HPDE6-E6E7 (cell line): ENCODE measurements around the gene IL12A.

Source experiments
- DNase-seq: peaks from one replicate; pipeline ENCODE4 v3.0.0; 2011; ENCODE audit warnings: missing footprints; ENCODE audit errors: extremely low spot score

IL12A gene

DNA sequence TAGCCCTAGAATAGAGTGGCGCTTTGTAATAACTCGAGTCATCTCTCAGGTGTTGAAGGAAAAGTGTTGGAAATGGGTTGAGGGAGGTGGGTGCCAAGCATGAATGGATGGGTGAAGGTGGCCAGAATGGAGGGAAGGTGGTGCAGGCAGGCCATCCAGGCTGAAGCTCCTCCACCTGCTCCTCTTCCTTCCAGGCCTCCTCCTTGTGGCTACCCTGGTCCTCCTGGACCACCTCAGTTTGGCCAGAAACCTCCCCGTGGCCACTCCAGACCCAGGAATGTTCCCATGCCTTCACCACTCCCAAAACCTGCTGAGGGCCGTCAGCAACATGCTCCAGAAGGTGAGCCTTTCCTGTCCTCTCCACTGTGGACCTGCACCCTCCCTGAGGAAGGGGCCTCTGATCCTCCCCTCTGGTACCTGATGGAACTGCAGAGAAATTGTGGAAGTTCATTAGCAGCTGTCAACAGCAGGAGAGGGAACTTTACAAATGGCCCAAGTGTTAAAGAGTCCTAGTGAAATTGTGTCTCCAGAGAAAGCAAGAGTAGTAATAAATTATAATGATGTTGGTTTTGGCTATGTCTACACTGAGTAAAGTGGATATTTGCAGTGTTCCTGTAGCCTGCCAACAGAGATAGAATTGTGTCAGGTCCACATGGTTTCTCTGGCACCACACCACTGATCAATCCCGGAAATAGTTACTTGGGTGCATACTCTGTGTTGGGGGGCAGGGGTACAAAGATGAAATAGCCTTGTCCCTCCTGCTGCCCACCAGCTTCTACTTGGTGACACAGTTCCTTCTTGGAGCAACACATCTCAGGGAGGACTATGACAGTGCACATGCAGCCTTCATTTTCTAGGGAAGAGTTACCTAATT is 1.6 kb downstream of the IL12A start:
- no peak for DNase-seq

DNA sequence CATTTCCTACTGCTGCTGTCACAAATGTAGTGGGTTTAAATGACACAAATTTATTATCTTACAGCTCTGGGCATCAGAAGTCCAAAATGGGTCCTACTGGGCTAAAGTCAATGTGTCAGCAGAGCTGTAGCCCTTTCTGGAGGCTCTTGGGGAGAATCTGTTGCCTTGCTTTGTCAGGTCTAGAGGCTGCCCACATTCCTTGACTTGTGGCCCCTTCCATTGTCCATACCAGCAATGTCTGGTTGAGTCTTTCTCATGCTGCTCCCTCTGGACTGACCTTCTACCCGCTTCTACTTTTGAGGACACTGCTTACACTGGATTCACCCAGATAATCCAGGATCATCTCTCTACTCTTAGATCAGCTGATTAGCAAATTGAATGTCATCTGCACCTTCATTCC is 3.0 kb downstream of the IL12A start:
- DNase-seq = no peak

DNA sequence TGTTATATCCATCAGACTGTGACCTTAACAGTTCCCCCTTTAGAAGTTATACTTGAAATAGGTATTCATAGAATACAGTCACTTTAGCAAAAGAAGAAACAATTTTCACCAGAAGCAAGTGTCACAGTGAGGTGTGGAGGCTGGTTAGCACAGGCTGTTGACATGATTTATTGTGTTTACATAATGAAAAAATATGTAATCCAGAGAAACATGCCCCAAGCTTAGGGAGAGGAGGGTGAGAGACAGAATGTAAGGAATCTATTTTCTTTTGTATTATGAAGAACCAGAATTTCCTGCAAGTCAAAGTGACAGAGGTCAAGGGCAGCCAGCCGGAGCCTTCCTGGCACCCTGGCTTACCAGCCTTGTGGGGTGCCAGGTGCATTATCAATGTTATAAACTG is 4.0 kb downstream of the IL12A start:
- no peak for DNase-seq

DNA sequence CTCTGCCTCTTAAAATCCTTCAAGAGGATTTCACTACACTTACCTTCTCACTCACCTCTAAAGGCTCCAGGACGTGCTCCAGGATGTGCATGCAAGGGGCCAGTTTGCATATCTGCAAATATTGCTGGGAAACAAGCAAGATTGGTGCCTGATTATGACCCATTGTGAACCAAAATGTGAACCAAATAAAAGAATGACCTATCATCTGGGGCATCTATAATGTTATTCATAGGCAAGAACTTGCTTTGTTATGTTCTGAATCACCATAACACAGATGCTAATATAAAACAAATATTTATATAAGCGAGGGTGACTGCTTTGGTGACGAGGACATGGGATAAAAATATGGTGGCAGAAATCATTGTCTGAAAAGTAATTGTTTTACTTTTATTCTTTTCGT is 5.5 kb downstream of the IL12A start:
- no peak for DNase-seq

DNA sequence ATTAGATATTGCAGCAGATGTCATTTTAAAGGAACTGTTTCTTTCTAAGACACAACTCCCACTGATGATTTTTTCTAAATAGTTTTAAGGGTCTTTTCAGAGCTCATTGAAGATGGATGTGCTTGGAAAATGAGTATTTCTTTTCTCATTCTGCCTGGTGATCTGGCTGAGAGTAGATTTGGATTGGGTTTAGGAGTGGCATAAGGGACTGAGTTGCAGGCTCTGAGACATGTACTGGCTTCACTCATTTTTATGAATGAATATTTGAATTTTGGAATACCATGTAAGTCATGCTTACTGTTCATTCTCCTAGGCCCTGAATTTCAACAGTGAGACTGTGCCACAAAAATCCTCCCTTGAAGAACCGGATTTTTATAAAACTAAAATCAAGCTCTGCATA is 6.5 kb downstream of the IL12A start:
- DNase-seq = no peak

DNA sequence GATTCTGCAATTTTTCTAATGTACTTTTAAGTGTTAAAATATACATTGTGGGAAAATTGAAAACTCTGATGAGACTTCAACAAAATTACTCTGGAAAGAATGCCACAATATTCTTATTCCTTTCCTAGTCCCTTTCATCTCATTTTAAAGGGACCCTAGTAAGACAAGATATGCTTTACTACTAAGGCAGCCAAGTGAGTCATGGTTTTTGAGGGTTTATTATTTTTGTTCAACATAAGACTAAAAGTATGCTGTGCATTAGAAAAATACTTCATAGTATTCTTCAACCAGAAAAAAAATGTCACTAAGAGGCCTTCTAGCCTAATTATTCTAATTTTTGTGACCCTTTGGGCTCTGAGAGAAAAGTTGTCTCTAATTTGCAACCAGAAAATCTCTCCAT is 7.4 kb downstream of the IL12A start:
- no peak for DNase-seq

DNA sequence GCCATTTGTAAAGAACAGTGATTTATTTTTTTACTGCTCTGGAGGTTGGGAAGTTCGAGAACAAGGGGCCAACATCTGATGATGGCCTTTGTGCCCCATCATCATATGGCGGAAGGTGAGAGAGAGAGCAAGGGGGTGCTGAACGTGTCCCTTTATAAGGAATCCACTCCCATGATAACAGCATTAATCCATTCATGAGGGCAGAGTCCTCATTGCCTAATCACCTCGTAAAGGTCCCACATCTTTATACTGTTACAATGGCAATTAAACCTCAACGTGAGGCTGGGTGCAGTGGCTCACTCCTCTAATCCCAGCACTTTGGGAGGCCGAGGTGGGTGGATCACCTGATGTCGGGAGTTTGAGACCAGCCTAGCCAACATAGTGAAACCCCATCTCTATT is 8.3 kb downstream of the IL12A start:
- no peak for DNase-seq

DNA sequence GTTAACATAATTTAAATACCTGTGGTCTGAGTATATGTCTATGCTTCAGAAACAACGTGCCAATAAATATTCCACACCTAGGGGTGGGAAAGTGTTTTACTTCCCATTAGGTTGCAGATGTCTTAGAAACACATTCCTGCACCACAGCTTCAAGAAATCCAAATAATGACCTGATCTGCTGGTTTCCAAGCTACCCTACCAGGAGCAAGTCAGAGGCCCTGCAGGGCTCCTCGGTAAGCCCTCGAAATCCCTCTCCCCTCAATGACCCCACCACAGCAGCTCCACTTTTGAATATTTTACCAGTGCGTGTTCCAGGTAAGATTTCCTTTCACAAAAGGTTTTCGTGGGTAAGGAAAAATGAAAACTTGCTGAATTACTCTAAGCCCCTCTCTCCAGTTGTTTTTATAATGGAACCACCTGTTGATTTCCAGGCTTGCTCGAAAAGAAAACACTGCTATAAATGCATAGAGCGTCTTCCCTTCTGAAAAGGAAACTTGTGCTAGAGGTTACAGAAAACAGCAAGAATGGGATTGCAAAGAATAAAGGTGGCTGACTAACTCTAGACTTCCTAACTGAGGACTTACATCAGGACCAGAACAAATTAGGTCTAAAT is 12.6 kb downstream of the IL12A start:
- DNase-seq = no peak

DNA sequence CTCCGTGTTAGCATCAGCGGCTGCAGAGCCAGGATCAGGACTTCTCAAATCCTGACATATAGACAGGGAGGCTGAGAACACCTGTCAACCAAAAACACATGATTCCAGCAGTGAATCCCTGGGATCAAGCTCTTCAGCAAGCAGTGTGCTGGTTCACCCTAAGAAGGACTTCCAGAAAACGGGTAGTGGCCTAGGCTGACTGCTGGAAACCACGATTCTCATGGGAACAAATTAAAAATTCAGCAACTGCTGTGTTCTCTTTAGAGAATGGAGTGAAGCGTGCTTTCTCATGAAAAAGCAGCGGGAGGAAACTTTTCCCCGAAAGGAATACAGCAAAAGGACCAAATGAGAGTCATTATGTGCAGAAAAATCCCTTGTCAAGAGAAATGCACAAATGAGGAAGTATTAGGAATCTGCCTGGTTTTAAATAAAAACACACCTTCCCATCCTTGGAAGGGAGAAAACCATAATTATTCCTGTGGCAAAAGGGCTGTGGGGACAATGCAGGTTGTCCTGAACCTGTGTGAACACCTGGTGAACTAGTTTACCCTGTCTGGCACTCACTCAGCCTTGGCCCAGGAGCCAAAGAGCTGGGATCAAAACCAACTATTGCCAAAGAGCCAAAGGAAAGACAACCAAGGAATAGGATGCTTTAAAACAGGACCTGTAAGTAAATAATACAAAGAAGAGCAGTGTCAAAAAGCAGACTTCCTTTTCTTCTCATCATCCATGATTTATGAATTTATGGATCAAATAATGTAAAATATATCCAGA is 13.4 kb downstream of the IL12A start:
- no peak for DNase-seq

DNA sequence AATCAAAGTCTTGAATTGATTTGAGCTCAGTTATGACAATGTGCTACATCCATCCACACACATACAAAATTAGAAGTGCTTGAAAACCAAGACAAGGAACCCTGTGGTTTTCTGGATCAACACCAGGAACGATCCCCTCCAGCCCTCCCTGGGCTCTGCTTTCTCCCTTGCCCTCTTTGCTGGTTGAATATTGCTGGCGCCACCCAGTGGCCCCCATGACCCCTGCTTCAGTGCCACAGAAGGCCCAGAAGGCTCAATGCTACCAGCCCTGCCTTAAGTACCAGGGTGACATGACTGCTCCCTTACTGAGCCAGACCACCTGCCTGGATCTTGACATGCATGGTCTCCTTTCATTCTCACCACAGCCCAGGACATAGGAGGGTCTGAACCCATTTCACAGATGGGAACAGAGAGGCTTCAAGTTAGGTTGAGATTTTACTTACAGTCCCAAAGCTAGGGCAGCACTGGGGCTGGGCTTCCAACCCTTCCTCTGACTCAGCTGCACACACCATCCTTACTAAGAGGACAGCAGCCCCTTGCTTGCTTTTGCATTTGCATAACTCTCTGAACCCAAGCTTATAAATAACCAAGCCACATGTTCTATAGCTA is 15.0 kb downstream of the IL12A start:
- DNase-seq = peak; percentile 40

DNA sequence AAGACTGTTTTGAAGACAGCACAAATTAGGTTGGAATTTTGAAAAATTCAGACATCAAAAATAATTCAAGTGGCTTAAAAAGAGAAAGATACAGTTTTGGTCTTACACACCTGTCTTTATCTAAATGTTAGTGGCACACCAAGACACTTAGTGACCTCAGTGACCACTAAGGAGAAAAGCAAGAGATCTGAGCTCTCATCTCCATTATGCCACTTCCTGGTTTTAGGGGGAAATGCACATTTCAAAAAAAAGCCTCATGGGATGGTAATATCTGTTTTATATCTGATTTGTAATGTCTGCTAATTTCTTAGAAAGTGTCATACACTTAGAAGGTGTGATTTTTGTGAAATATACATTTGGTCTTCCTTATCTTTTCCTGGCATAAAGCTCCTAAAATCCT is 16.4 kb downstream of the IL12A start:
- DNase-seq = no peak

DNA sequence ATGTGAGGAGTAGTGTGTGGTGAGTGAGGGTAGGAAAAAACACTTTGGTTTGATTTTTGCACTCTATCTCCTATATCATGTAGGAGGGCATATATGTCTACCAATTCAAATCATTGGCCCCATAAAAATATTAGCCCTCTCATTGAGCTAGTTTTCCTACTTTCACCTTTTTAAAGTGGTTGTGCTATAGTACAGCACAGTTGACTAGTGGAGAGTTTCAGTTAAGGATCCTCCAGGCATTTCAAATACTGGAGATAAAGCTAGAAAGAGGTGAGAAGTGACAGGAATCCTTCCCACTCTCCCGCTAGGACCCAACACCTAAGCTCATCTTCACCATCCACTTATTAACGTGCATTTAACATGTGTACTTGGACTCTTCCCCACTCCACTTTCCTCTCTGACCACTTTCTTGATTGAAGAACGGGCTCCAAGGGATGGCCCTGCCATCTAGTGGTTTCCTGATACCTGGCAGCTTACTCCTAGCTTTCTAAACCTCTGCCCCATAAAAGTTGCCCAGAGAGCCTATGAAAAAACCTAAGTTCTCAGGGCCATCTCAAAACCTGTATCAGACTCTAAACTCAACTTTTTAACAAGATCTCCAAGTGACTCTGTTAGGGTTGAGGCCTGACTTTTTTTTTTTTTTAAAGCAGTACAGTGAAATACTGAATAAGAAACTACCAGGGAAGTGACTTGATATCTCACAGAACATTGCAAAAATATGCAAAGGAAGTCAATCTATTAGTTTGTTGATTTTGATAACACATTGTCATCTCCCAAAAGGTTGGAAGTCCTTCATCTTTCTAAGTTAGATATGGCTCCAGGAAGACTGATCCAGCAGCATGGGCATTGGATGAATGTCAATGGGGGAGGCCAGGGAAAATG is 17.9 kb downstream of the IL12A start:
- peak; percentile 64 for DNase-seq

DNA sequence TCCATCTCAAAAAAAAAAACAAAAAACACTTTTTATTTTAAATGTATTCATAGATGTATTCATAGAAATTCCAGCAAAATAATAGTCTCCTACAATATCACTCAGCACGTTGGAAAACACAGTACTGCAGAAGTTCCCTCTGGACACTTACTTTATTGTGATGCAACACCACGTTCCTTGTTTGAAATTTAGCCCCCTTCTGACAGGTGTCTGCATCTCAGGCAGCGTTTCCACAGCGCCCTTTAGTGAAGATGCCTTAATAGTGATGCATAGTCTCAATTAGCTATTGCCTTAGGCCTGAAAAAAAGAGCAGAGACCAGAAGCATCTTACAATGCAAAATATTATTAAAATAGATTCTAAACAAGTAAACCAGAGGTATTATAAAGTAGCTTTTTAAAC is 20.3 kb downstream of the IL12A start:
- DNase-seq = no peak

DNA sequence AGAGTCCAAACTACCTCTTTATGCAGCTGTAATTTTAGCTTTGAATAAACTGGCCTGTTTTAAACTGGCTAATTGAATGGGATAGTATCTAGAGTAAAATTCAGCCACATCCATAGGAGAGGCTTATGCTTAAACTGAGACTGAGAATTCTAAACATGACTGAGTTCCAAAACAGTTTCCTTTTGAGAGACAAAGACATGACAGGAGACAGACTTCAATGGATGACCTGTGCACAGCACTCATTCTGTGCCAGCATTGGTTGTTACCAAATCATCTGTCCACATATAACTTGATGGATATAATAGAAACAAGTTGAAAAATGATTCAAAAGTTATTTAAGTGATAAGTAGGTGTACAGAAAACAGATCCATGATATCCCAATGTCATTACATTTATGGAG is 20.9 kb downstream of the IL12A start:
- no peak for DNase-seq

DNA sequence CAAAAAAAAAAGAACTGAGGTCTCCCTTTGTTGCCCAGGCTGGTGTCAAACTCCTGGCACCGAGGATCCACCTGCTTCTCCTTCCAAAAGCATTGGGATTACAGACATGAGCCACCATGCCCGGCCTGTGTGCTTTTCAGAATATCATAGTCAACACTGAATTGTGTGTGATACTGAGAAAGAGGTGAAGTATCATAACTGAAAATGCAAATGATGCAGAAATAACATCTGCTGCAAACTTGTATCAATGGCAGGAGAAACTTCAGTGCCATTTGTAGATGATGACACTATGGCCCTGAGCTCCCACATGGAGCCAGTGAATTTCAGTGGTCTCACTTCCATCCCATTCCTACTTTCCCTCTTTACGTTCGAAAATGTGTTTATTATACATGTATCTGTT is 21.9 kb downstream of the IL12A start:
- DNase-seq = no peak

DNA sequence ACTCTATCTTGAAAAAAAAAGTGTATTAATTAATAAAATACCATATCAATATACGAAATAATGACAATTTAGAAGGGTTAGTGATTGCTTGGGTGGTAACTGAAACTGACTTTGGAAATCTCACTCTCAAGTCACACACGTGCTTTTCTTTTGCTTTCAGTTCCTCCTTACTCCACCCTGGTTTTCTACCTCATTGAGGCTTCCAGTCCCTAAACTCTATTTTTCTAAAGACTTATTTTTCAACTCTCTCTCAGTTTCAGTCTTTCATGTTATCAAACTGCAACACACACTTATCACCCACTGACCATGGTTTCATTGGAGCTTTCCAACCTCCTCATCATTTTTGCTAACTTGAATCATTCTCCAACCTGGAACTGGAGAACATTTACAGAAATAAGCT is 23.5 kb downstream of the IL12A start:
- DNase-seq = no peak

DNA sequence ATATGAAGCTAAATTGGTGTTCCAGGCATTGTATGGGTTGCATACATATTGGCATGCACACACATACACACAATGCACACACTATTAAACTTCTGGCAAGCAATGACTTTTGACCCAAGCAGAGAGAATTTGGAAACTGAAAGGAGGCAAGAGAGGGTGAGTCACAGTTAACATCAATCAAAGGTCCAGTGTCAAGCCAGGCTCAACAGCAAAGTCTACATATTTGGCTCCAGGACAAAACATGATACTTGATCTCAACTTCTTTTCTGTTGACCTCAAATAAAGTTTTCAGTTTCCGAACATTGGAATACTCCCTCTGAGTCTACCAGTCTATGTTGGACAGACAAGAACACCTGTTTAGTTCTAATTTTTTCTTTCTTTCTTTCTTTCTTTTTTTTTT is 28.3 kb downstream of the IL12A start:
- no peak for DNase-seq

DNA sequence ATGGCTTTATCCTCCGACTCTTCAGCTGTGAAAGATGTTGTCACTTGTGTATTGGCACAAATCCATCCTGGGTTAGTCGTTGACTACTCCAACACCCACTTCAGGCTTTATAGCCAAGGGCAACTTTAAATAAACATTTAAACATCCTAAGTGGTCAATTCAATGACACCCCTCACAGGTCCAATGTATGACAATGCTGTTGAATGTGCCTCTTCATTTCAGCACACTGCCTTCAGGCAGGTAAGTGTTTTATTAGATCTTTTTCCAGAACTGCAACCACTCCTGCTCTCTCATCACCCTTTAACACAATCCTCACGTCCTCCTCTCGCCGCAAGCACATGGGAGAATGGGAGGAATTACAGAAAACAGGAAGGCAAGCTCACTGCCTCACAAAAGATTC is 30.3 kb downstream of the IL12A start:
- no peak for DNase-seq

DNA sequence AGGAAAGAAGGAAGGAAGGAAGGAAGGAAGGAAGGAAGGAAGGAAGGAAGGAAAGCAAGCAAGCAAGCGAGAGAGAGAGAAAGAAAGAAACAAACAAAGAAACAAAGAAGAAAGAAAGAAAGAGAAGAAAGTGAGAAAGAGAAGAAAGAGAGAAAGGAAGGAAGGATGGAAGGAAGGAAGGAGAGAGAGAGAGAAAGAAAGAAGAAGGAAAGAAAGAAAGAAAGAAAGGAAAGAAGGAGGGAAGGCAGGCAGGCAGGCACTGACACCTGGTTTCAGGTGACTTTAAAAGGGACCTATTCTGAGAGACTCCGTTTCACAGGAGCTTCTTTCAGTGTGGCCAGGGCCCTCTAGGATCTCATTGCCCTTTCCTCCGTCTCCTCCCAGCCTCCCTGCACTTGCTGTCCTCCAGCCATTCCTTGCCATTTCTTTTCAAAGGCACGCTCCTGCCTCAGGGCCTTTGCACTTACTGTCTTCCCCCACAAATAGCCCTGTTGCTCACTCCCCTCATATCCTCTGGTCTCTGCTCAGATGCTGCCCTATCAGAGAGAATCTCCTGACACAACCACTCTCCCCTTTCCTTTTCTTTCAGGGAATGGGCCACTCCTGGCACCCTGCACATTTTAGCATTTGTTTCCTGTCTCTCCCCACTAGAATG is 31.5 kb downstream of the IL12A start:
- DNase-seq = no peak

DNA sequence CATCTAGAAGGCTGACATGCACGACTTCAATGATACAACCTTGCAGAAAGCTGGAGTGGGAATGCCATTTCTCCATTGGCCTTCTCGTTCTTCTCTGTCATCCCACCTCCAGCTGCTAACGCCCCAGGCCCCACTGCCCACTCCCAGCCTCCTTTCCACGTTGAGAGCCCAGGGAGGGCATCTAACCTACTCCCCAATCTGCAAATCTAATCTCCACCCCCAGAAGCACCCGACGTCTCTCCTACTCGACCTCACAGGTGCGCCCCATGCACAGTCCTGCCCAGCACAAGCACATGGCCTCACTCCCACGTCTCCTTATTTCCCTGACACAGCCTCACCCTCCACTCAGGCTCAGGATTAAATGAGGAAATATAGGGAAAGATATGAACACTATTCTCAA is 33.4 kb downstream of the IL12A start:
- DNase-seq = no peak

DNA sequence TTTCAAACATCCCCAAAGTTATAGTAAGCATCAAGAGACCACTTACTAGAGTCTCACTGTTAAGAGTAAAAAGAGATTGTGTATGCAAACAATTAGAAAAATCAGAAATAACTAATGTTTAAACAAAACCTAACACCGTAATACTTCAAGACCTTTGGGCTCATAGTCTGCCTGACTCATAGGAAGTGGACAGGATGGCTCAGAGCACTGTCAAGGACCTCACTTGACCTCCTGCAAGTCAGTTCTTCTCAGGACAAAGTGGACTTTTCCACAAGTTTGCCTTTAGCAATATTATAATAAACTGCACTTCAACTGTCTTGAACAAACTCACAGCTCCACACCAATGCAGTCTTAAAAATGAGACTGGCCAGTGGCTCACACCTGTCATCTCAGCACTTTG is 34.8 kb downstream of the IL12A start:
- DNase-seq = no peak
